ENCODE results near the gene GNG12. TPM values are rescaled to one million over a fixed set of nuclear protein-coding genes. Genes with fewer than 3 reads are reported as not detected.

GNG12 gene
- total RNA-seq, 1 donor from 2014 or later, result 71.2 TPM

DNA sequence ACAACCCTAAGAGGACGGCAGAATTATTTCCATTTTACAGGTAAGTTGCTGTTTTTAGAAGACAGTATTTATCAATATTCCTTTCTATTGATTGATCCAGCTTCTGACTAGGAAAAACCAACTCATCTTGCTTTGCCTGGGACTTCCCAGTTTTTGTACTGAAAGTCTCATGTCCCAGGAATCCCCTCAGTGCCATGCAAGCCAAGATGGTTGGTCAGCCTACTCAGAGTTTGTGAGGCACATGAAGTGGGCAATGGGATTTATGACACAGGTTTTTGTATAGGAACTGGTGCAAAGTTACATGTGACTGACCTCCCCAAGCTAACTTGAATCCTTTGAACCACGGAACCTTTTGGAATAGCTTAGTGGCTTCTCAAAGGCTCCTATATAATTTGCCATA is 45.5 kb downstream of the GNG12 start:
- no peak for DNase-seq (ENCODE audit: low spot score in 2 of 2)
- Histone ChIP-seq H3K9me3 (no peaks in the 10 kb centered on the region), H3K36me3 (no peaks in the 10 kb centered on the region), H3K4me1 (peaks cover 18 to 62% of the 10 kb centered on the region in 2 donors), H3K4me3 (no peak overlapping the region), H3K27ac (peak overlapping the region; percentile 34 to 77), H3K27me3 (no peaks in the 10 kb centered on the region)
- no peak for TF ChIP-seq CTCF (IDR thresholded peaks at IDR 0.05)
- intact Hi-C loops (cut with DNase I), result no loop called here

GRCh38 chr1:67785847-67786753 is 47.2 kb downstream of the GNG12 start:
- no peak for TF ChIP-seq CTCF (IDR thresholded peaks at IDR 0.05)
- Histone ChIP-seq H3K36me3 (no peaks in the 10 kb centered on the region), H3K9me3 (no peaks in the 10 kb centered on the region), H3K4me1 (peaks cover 4 to 57% of the 10 kb centered on the region in 2 donors), H3K27me3 (no peaks in the 10 kb centered on the region), H3K4me3 (no peak overlapping the region), H3K27ac (peak overlapping the region; percentile 34 to 61)
- DNase-seq (ENCODE audit: low spot score in 2 of 2), result no peak
- intact Hi-C loops (cut with DNase I), result no loop called here

DNA sequence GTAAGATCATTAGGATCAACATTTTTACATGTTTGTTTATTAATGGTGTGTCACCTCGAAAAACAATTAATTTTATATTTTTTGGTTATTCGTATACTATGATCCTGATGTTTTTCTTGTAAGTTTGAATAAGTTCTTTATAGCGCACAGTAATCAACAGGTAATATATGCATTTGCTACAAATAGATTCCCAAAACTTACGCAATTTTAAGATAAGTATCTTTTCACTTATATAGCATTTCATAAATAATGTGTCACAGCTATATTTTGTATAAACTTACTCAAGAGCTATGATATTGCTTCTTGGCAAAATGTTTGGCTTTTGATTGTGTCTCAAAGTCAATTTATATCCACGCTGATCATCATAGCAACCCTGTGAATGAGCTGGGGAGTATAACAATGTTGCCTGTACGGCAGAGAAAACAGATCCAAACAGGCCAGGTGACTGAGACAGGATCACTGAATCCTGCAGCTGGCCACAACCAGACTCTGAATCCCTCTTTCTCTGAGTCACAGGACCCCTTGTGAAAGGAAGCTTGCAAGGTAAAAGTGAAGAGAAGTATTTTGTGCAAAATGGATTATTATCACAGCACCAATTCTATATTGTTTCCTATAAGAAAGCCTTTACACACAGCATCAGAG is 48.6 kb downstream of the GNG12 start:
- H3K9me3 ChIP-seq, result no peaks in the 10 kb centered on the region
- H3K27me3 ChIP-seq, result no peaks in the 10 kb centered on the region
- no peak for TF ChIP-seq CTCF (IDR thresholded peaks at IDR 0.05)
- intact Hi-C loops (cut with DNase I), result no loop called here
- DNase-seq (ENCODE audit: low spot score in 2 of 2), result no peak
- H3K36me3 ChIP-seq, result no peaks in the 10 kb centered on the region
- H3K27ac ChIP-seq, result no peak overlapping the region
- peaks cover 4 to 45% of the 10 kb centered on the region in 2 donors for H3K4me1 ChIP-seq
- H3K4me3 ChIP-seq, result no peak overlapping the region

DNA sequence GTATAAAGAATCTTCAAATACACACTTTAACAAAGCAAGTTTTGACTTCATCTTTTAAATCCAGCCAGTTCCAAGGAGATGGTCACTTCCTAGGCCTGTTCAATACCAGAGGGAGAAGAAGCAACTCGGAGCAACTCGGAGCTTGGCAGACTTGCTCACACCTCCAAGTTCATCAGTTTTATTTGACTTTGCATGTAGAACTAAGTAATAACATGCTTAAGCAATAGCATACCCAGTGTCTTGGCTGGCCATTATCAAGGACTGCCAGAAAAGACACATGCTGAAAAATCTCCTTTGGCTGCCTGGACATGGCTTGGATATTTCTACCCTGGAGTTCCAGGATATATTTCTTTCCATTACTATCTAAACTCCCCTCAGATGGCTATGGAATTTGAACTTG is 52.6 kb downstream of the GNG12 start:
- Histone ChIP-seq H3K4me1 (peaks cover 0 to 26% of the 10 kb centered on the region in 2 donors), H3K27me3 (no peaks in the 10 kb centered on the region), H3K36me3 (no peaks in the 10 kb centered on the region), H3K9me3 (no peaks in the 10 kb centered on the region), H3K4me3 (no peak overlapping the region), H3K27ac (peak overlapping the region; percentile 52 to 89)
- TF ChIP-seq CTCF (IDR thresholded peaks at IDR 0.05), result no peak
- no peak for DNase-seq (ENCODE audit: low spot score in 2 of 2)
- intact Hi-C loops (cut with DNase I), result no loop called here

DNA sequence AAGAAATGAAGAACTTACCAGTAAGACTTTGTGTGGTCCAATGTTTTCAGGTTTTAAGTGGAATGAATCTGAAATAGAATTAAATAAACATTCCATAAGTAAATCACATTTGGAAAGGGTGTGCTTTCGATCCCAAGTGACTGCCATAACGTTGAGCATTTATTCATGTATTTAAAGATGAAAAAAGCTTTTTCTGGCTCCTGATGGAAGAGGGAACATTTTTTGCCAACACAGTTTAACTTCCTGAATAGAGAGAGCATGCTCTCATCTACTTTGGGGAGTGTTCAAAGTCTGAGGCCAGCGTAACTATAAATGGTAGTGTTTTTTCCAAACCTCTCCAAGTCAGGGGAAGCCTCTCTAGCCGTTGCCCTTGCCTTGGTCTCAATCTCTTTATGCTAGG is 55.8 kb downstream of the GNG12 start:
- no peak for DNase-seq (ENCODE audit: low spot score in 2 of 2)
- Histone ChIP-seq H3K9me3 (no peaks in the 10 kb centered on the region), H3K36me3 (no peaks in the 10 kb centered on the region), H3K4me3 (no peak overlapping the region), H3K27ac (peak overlapping the region; percentile 87 to 89), H3K4me1 (peaks cover 0 to 20% of the 10 kb centered on the region in 2 donors), H3K27me3 (no peaks in the 10 kb centered on the region)
- intact Hi-C loops (cut with DNase I), result loop anchor here (10.0 kb wide), 1 partner anchor 547 kb away; no protein-coding TSS in a partner anchor
- no peak for TF ChIP-seq CTCF (IDR thresholded peaks at IDR 0.05)
